ENCODE results near the gene MIGA1.

Gene MIGA1

GRCh38 chr1:77832901-77833300 lies 53.5 kb downstream of the MIGA1 start:
- TF ChIP-seq CTCF (IDR thresholded peaks at IDR 0.05; ENCODE audit: insufficient read depth, low read depth, low read length, missing control alignments): no peak
- no peak overlapping the region for H3K4me3 ChIP-seq (ENCODE audit: low read length)
- DNase-seq (ENCODE audit: low read depth): peak; percentile 27

GRCh38 chr1:77833521-77834100 lies 54.2 kb downstream of the MIGA1 start:
- TF ChIP-seq CTCF (IDR thresholded peaks at IDR 0.05; ENCODE audit: insufficient read depth, low read depth, low read length, missing control alignments): no peak
- H3K4me3 ChIP-seq (ENCODE audit: low read length): no peak overlapping the region
- no peak for DNase-seq (ENCODE audit: low read depth)

- no peak overlapping the region for H3K4me3 ChIP-seq (ENCODE audit: low read length)
- DNase-seq (ENCODE audit: low read depth): peak; percentile 13
- no peak for TF ChIP-seq CTCF (IDR thresholded peaks at IDR 0.05; ENCODE audit: insufficient read depth, low read depth, low read length, missing control alignments)
These were observed 55.4 kb downstream of the MIGA1 start for GRCh38 chr1:77834771-77835334.

GRCh38 chr1:77841574-77841973 lies 62.1 kb downstream of the MIGA1 start:
- no peak overlapping the region for H3K4me3 ChIP-seq (ENCODE audit: low read length)
- no peak for DNase-seq (ENCODE audit: low read depth)
- no peak for TF ChIP-seq CTCF (IDR thresholded peaks at IDR 0.05; ENCODE audit: insufficient read depth, low read depth, low read length, missing control alignments)

- no peak overlapping the region for H3K4me3 ChIP-seq (ENCODE audit: low read length)
- no peak for DNase-seq (ENCODE audit: low read depth)
- no peak for TF ChIP-seq CTCF (IDR thresholded peaks at IDR 0.05; ENCODE audit: insufficient read depth, low read depth, low read length, missing control alignments)
These were observed 66.5 kb downstream of the MIGA1 start for GRCh38 chr1:77845951-77846350.

GRCh38 chr1:77846966-77847365 lies 67.5 kb downstream of the MIGA1 start:
- DNase-seq (ENCODE audit: low read depth): no peak
- no peak for TF ChIP-seq CTCF (IDR thresholded peaks at IDR 0.05; ENCODE audit: insufficient read depth, low read depth, low read length, missing control alignments)
- H3K4me3 ChIP-seq (ENCODE audit: low read length): no peak overlapping the region

- no peak for DNase-seq (ENCODE audit: low read depth)
- TF ChIP-seq CTCF (IDR thresholded peaks at IDR 0.05; ENCODE audit: insufficient read depth, low read depth, low read length, missing control alignments): no peak
- H3K4me3 ChIP-seq (ENCODE audit: low read length): no peak overlapping the region
These were observed 68.2 kb downstream of the MIGA1 start for GRCh38 chr1:77847621-77848080.

Data from epithelial cell of esophagus (primary cell).